HEK293 (cell line): ENCODE results near the gene CKS2.

Experiments
- CTCF ChIA-PET: fragments of 350-600 bp; formaldehyde crosslinking; extraction: SDS; loops from one replicate; lab custom pipeline; 2021; ENCODE audit warnings: antibody characterized with exemption; lab: Yijun Ruan, JAX
- POLR2A ChIA-PET: fragments of 300-600 bp; formaldehyde crosslinking; extraction: SDS; loops from one replicate; lab custom pipeline; 2020; ENCODE audit warnings: antibody characterized with exemption, inconsistent platforms; lab: Yijun Ruan, JAX
- H3K27ac ChIP-seq: fragments of 200-500 bp; sonication (Bioruptor generic); 2 replicates; pipeline ENCODE4 v1.5.1; 2014; ENCODE audit warnings: low read depth, low read length, control low read depth, inconsistent platforms; ENCODE audit errors: extremely low read depth
- H3K36me3 ChIP-seq, 2 experiments: fragments of 200-500 bp in 1 of 2; sonication (Bioruptor generic) in 1 of 2; 1 replicate in 1 of 2; 2 replicates in 1 of 2; pipeline ENCODE4 v1.5.1; 2014 to 2017; ENCODE audit warnings: inconsistent platforms in 2 of 2, low read length in 2 of 2; ENCODE audit not compliant: control insufficient read depth in 2 of 2, insufficient read depth in 1 of 2
- H3K4me1 ChIP-seq: fragments of 200-500 bp; sonication (Bioruptor generic); 2 replicates; pipeline ENCODE4 v1.5.1; 2014; ENCODE audit warnings: mild to moderate bottlenecking, low read length, inconsistent platforms; ENCODE audit not compliant: control insufficient read depth, insufficient read depth
- H3K4me3 ChIP-seq: 2 replicates; pipeline ENCODE4 v1.5.1; 2011; ENCODE audit warnings: low read depth, mild to moderate bottlenecking, control low read depth, low read length, moderate library complexity
- H3K9me3 ChIP-seq: fragments of 200-500 bp; sonication (Bioruptor generic); 2 replicates; pipeline ENCODE4 v1.5.1; 2014; ENCODE audit warnings: low read depth, low read length, inconsistent platforms; ENCODE audit not compliant: control insufficient read depth, insufficient read depth
- BCL11A ChIP-seq: fragments of 450-650 bp; formaldehyde crosslinking; IDR thresholded peaks from 2 replicates; pipeline ENCODE4 v1.5.1; 2016; ENCODE audit warnings: low read depth, missing biosample characterization, missing genetic modification characterization
- BCL11B ChIP-seq: fragments of 450-650 bp; formaldehyde crosslinking; IDR thresholded peaks from 2 replicates; pipeline ENCODE4 v1.5.1; 2016; ENCODE audit warnings: low read depth, missing biosample characterization, missing genetic modification characterization
- KLF7 ChIP-seq: fragments of 450-650 bp; formaldehyde crosslinking; IDR thresholded peaks from 2 replicates; pipeline ENCODE4 v1.5.1; 2016; ENCODE audit warnings: missing biosample characterization, missing genetic modification characterization, borderline replicate concordance
- KLF8 ChIP-seq: fragments of 450-650 bp; formaldehyde crosslinking; IDR thresholded peaks from 2 replicates; pipeline ENCODE4 v1.5.1; 2016; ENCODE audit warnings: missing biosample characterization, missing genetic modification characterization
- KLF9 ChIP-seq: fragments of 450-650 bp; formaldehyde crosslinking; IDR thresholded peaks from 2 replicates; pipeline ENCODE4 v1.5.1; 2016; ENCODE audit warnings: missing biosample characterization, missing genetic modification characterization, low read depth
- RBAK ChIP-seq: fragments of 450-650 bp; formaldehyde crosslinking; IDR thresholded peaks from 2 replicates; pipeline ENCODE4 v1.5.1; 2016; ENCODE audit warnings: missing biosample characterization, missing genetic modification characterization
- YY1 ChIP-seq: fragments of 450-650 bp; formaldehyde crosslinking; IDR thresholded peaks from 2 replicates; pipeline ENCODE4 v1.5.1; 2018; ENCODE audit warnings: missing biosample characterization, missing genetic modification characterization
- ZBTB20 ChIP-seq: fragments of 450-650 bp; formaldehyde crosslinking; IDR thresholded peaks from 2 replicates; pipeline ENCODE4 v1.5.1; 2016; ENCODE audit warnings: missing biosample characterization, missing genetic modification characterization
- ZFP37 ChIP-seq: fragments of 450-650 bp; formaldehyde crosslinking; IDR thresholded peaks from 2 replicates; pipeline ENCODE4 v1.5.1; 2016; ENCODE audit warnings: missing biosample characterization, missing genetic modification characterization
- ZNF114 ChIP-seq: fragments of 450-650 bp; formaldehyde crosslinking; IDR thresholded peaks from 2 replicates; pipeline ENCODE4 v1.5.0; 2017; ENCODE audit warnings: missing biosample characterization, missing genetic modification characterization
- ZNF133 ChIP-seq: fragments of 450-650 bp; formaldehyde crosslinking; IDR thresholded peaks from 2 replicates; pipeline ENCODE4 v1.5.1; 2016; ENCODE audit warnings: missing biosample characterization, missing genetic modification characterization
- ZNF146 ChIP-seq: fragments of 450-650 bp; formaldehyde crosslinking; IDR thresholded peaks from 2 replicates; pipeline ENCODE4 v1.5.1; 2016; ENCODE audit warnings: missing biosample characterization, missing genetic modification characterization
- ZNF335 ChIP-seq: fragments of 450-650 bp; formaldehyde crosslinking; conservative IDR thresholded peaks from 2 replicates; pipeline ENCODE4 v1.5.1; 2016; ENCODE audit warnings: missing biosample characterization, missing genetic modification characterization
- ZNF391 ChIP-seq: fragments of 450-650 bp; formaldehyde crosslinking; IDR thresholded peaks from 2 replicates; pipeline ENCODE4 v1.5.1; 2016; ENCODE audit warnings: low read depth, missing biosample characterization, missing genetic modification characterization, borderline replicate concordance
- ZNF394 ChIP-seq: fragments of 450-650 bp; formaldehyde crosslinking; IDR thresholded peaks from 2 replicates; pipeline ENCODE4 v1.5.1; 2016; ENCODE audit warnings: missing biosample characterization, missing genetic modification characterization, mild to moderate bottlenecking, moderate library complexity, borderline replicate concordance
- ZNF416 ChIP-seq: fragments of 450-650 bp; formaldehyde crosslinking; IDR thresholded peaks from 2 replicates; pipeline ENCODE4 v1.5.1; 2016; ENCODE audit warnings: missing biosample characterization, missing genetic modification characterization
- ZNF544 ChIP-seq: fragments of 450-650 bp; formaldehyde crosslinking; IDR thresholded peaks from 2 replicates; pipeline ENCODE4 v1.5.0; 2017; ENCODE audit warnings: missing biosample characterization, missing genetic modification characterization
- ZNF555 ChIP-seq: fragments of 450-650 bp; formaldehyde crosslinking; conservative IDR thresholded peaks from 2 replicates; pipeline ENCODE4 v1.5.1; 2017; ENCODE audit warnings: missing biosample characterization, mild to moderate bottlenecking, missing genetic modification characterization, inconsistent platforms
- ZNF600 ChIP-seq: fragments of 450-650 bp; formaldehyde crosslinking; IDR thresholded peaks from 2 replicates; pipeline ENCODE4 v1.5.1; 2016; ENCODE audit warnings: missing biosample characterization, missing genetic modification characterization
- ZNF76 ChIP-seq: fragments of 450-650 bp; formaldehyde crosslinking; IDR thresholded peaks from 2 replicates; pipeline ENCODE4; 2016; ENCODE audit warnings: low read depth, missing biosample characterization, missing genetic modification characterization, borderline replicate concordance
- ZNF785 ChIP-seq: fragments of 450-650 bp; formaldehyde crosslinking; IDR thresholded peaks from 2 replicates; pipeline ENCODE4 v1.5.1; 2016; ENCODE audit warnings: missing biosample characterization, missing genetic modification characterization
- TF ChIP-seq, protein P1 (sequence below): fragments of 450-650 bp; formaldehyde crosslinking; IDR thresholded peaks from 2 replicates; pipeline ENCODE4 v1.5.1; 2016; ENCODE audit warnings: missing biosample characterization, missing genetic modification characterization, borderline replicate concordance
- TF ChIP-seq, protein P2 (sequence below): fragments of 450-650 bp; formaldehyde crosslinking; IDR thresholded peaks from 2 replicates; pipeline ENCODE4 v1.5.1; 2016; ENCODE audit warnings: missing biosample characterization, missing genetic modification characterization
- TF ChIP-seq, protein P3 (sequence below): fragments of 450-650 bp; formaldehyde crosslinking; IDR thresholded peaks from 2 replicates; pipeline ENCODE4 v1.5.1; 2017; ENCODE audit warnings: missing biosample characterization, missing genetic modification characterization

Gene CKS2

DNA sequence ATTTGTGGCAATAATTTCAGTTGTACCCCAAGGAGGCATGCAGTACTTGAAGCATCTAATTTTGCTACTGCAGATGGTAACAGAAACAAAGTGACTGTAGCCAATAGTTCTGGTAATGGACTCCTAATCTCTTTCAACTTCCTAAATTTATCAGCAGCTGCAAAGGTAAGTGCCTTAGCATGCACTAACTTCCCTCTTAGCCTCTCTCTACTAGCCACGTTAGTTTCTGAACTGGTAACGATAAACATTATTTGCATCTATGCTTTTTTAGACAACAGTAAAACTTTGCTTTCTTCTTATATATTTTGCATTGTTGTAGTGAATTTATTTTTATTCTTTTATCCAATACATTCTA lies 6.2 kb upstream of the CKS2 start:
- H3K9me3 ChIP-seq = no peaks in the 10 kb centered on the region
- no peak overlapping the region for H3K27ac ChIP-seq
- CTCF ChIA-PET = interaction anchor here (0.6 to 1.1 kb wide), 2 partner anchors 20 to 26 kb away, joined by 3 to 6 read pairs; no protein-coding TSS in a partner anchor

DNA sequence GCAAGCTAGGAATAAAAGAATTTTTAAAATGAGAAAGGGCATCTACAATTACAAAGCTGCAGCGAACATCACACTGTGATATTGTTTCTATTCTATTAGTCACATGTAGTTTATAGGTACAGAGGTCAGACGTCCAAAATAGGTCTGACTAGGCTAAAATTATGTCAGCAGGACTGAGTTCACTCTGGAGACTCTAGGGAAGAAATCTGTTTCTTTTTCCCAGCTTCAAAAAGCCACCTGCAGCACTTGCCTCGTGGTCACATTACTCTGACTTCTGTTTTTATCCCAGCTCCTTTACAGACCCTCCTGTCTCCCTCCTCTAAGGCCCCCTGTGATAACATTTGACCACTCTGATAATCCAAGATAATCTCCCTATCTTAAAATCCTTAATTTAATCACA lies 5.1 kb upstream of the CKS2 start:
- Histone ChIP-seq H3K9me3 (no peaks in the 10 kb centered on the region), H3K4me3 (no peak overlapping the region), H3K4me1 (peaks cover 5% of the 10 kb centered on the region; the same call in 1 of the 2 replicates), H3K27ac (no peak overlapping the region), H3K36me3 (peaks cover 0 to 3% of the 10 kb centered on the region in 2 experiments; a peak in 1 of 3 replicates)
- TF ChIP-seq ZNF544 (tag by site-specific recombination) (no peak), BCL11A (tag by site-specific recombination) (no peak), ZNF391 (no peak), KLF7 (tag by site-specific recombination) (no peak)
- ChIA-PET CTCF (interaction anchor here (1.0 to 1.1 kb wide), 3 partner anchors 9 to 27 kb away, joined by 3 to 6 read pairs (median 3); partner anchors contain the start of gene SECISBP2), POLR2A (no interaction called here)

More for the DNA sequence above, 6.2 kb upstream of the CKS2 start:
- no peak overlapping the region for H3K4me3 ChIP-seq
- peaks cover 0 to 3% of the 10 kb centered on the region in 2 experiments; a peak in 1 of 3 replicates for H3K36me3 ChIP-seq
- H3K4me1 ChIP-seq = peaks cover 4% of the 10 kb centered on the region; the same call in 1 of the 2 replicates
- TF ChIP-seq ZNF114 (tag by site-specific recombination) = no peak
- no peak for TF ChIP-seq ZNF555 (tag by site-specific recombination)
- TF ChIP-seq, protein P1, sequence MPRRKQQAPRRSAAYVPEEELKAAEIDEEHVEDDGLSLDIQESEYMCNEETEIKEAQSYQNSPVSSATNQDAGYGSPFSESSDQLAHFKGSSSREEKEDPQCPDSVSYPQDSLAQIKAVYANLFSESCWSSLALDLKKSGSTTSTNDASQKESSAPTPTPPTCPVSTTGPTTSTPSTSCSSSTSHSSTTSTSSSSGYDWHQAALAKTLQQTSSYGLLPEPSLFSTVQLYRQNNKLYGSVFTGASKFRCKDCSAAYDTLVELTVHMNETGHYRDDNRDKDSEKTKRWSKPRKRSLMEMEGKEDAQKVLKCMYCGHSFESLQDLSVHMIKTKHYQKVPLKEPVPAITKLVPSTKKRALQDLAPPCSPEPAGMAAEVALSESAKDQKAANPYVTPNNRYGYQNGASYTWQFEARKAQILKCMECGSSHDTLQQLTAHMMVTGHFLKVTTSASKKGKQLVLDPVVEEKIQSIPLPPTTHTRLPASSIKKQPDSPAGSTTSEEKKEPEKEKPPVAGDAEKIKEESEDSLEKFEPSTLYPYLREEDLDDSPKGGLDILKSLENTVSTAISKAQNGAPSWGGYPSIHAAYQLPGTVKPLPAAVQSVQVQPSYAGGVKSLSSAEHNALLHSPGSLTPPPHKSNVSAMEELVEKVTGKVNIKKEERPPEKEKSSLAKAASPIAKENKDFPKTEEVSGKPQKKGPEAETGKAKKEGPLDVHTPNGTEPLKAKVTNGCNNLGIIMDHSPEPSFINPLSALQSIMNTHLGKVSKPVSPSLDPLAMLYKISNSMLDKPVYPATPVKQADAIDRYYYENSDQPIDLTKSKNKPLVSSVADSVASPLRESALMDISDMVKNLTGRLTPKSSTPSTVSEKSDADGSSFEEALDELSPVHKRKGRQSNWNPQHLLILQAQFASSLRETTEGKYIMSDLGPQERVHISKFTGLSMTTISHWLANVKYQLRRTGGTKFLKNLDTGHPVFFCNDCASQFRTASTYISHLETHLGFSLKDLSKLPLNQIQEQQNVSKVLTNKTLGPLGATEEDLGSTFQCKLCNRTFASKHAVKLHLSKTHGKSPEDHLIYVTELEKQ (tag by site-specific recombination) = no peak
- no peak for TF ChIP-seq YY1 (tag by site-specific recombination)
- no peak for TF ChIP-seq ZNF133 (tag by site-specific recombination)
- TF ChIP-seq, protein P2, sequence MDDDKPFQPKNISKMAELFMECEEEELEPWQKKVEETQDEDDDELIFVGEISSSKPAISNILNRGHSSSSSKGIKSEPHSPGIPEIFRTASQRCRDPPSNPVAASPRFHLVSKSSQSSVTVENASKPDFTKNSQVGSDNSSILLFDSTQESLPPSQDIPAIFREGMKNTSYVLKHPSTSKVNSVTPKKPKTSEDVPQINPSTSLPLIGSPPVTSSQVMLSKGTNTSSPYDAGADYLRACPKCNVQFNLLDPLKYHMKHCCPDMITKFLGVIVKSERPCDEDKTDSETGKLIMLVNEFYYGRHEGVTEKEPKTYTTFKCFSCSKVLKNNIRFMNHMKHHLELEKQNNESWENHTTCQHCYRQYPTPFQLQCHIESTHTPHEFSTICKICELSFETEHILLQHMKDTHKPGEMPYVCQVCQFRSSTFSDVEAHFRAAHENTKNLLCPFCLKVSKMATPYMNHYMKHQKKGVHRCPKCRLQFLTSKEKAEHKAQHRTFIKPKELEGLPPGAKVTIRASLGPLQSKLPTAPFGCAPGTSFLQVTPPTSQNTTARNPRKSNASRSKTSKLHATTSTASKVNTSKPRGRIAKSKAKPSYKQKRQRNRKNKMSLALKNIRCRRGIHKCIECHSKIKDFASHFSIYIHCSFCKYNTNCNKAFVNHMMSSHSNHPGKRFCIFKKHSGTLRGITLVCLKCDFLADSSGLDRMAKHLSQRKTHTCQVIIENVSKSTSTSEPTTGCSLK = no peak
- TF ChIP-seq ZFP37 (tag by site-specific recombination) = no peak
- TF ChIP-seq ZBTB20 (tag by site-specific recombination) = no peak
- no peak for TF ChIP-seq BCL11B
- TF ChIP-seq ZNF416 = no peak
- TF ChIP-seq ZNF146 (tag by site-specific recombination) = no peak
- TF ChIP-seq, protein P3, sequence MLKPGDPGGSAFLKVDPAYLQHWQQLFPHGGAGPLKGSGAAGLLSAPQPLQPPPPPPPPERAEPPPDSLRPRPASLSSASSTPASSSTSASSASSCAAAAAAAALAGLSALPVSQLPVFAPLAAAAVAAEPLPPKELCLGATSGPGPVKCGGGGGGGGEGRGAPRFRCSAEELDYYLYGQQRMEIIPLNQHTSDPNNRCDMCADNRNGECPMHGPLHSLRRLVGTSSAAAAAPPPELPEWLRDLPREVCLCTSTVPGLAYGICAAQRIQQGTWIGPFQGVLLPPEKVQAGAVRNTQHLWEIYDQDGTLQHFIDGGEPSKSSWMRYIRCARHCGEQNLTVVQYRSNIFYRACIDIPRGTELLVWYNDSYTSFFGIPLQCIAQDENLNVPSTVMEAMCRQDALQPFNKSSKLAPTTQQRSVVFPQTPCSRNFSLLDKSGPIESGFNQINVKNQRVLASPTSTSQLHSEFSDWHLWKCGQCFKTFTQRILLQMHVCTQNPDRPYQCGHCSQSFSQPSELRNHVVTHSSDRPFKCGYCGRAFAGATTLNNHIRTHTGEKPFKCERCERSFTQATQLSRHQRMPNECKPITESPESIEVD (tag by site-specific recombination) = no peak
- TF ChIP-seq KLF9 = no peak
- TF ChIP-seq ZNF600 (tag by site-specific recombination) = no peak
- no peak for TF ChIP-seq KLF8 (tag by site-specific recombination)
- TF ChIP-seq ZNF394 (tag by site-specific recombination) = no peak
- TF ChIP-seq ZNF335 (tag by site-specific recombination) = no peak
- TF ChIP-seq ZNF785 = no peak
- no peak for TF ChIP-seq ZNF76
- no peak for TF ChIP-seq RBAK (tag by site-specific recombination)
- POLR2A ChIA-PET = no interaction called here
